SK-N-SH treated with all-trans-retinoic acid at 6 μM for 48 hours (cell line): ENCODE results near the gene SDHB.

Experiments used
- ARNTL ChIP-seq: fragments of 450-650 bp; formaldehyde crosslinking; IDR thresholded peaks from 2 replicates; pipeline ENCODE4 v1.5.0; 2020; ENCODE audit warnings: low read depth, mild to moderate bottlenecking, moderate library complexity, borderline replicate concordance
- CREB5 ChIP-seq: fragments of 250-450 bp; sonication (Bioruptor Pico); IDR thresholded peaks from 2 replicates; pipeline ENCODE4 v1.5.1; 2020; ENCODE audit warnings: low read depth, mild to moderate bottlenecking, moderate library complexity
- ISL1 ChIP-seq: fragments of 250-450 bp; sonication (Bioruptor Pico); IDR thresholded peaks from 2 replicates; pipeline ENCODE4 v2.1.2; 2022; ENCODE audit warnings: mild to moderate bottlenecking, moderate library complexity
- OSR1 ChIP-seq: fragments of 250-450 bp; sonication (Bioruptor Pico); IDR thresholded peaks from 2 replicates; pipeline ENCODE4 v1.8.0; 2022; ENCODE audit warnings: moderate library complexity, mild to moderate bottlenecking, inconsistent platforms
- PPARA ChIP-seq: fragments of 250-450 bp; sonication (Bioruptor Pico); IDR thresholded peaks from 2 replicates; pipeline ENCODE4 v1.5.0; 2020; ENCODE audit warnings: mild to moderate bottlenecking, borderline replicate concordance
- SNAI2 ChIP-seq: fragments of 250-450 bp; sonication (Bioruptor Pico); IDR thresholded peaks from 2 replicates; pipeline ENCODE4 v1.5.0; 2020; ENCODE audit warnings: mild to moderate bottlenecking, moderate library complexity
- TCF4 ChIP-seq: fragments of 250-450 bp; sonication (Bioruptor Pico); IDR thresholded peaks from 2 replicates; pipeline ENCODE4 v1.8.0; 2021; ENCODE audit warnings: mild to moderate bottlenecking, moderate library complexity, borderline replicate concordance
- TOX ChIP-seq: fragments of 250-450 bp; sonication (Bioruptor Pico); IDR thresholded peaks from 2 replicates; pipeline ENCODE4 v1.8.0; 2021; ENCODE audit warnings: mild to moderate bottlenecking, moderate library complexity, borderline replicate concordance
- TSHZ2 ChIP-seq: fragments of 250-450 bp; sonication (Bioruptor Pico); IDR thresholded peaks from 2 replicates; pipeline ENCODE4 v1.5.0; 2020; ENCODE audit warnings: mild to moderate bottlenecking, moderate library complexity
- ZC3H10 ChIP-seq: fragments of 250-450 bp; sonication (Bioruptor Pico); IDR thresholded peaks from 2 replicates; pipeline ENCODE4 v1.5.1; 2021; ENCODE audit warnings: mild to moderate bottlenecking, moderate library complexity
- ZFP30 ChIP-seq: fragments of 450-650 bp; formaldehyde crosslinking; IDR thresholded peaks from 2 replicates; pipeline ENCODE4 v1.5.0; 2022; ENCODE audit warnings: mild to moderate bottlenecking, moderate library complexity
- ZNF565 ChIP-seq: fragments of 450-650 bp; formaldehyde crosslinking; conservative IDR thresholded peaks from 2 replicates; pipeline ENCODE4 v1.5.0; 2020; ENCODE audit warnings: low read depth, mild to moderate bottlenecking, moderate library complexity
- TF ChIP-seq, protein P1 (sequence below): fragments of 250-450 bp; sonication (Bioruptor Pico); IDR thresholded peaks from 2 replicates; pipeline ENCODE4 v1.8.0; 2020; ENCODE audit warnings: mild to moderate bottlenecking, moderate library complexity, borderline replicate concordance
- TF ChIP-seq, protein P2 (sequence below): fragments of 250-450 bp; sonication (Bioruptor Pico); IDR thresholded peaks from 2 replicates; pipeline ENCODE4 v1.5.1; 2021; ENCODE audit warnings: mild to moderate bottlenecking, moderate library complexity

- TF ChIP-seq, protein P1, sequence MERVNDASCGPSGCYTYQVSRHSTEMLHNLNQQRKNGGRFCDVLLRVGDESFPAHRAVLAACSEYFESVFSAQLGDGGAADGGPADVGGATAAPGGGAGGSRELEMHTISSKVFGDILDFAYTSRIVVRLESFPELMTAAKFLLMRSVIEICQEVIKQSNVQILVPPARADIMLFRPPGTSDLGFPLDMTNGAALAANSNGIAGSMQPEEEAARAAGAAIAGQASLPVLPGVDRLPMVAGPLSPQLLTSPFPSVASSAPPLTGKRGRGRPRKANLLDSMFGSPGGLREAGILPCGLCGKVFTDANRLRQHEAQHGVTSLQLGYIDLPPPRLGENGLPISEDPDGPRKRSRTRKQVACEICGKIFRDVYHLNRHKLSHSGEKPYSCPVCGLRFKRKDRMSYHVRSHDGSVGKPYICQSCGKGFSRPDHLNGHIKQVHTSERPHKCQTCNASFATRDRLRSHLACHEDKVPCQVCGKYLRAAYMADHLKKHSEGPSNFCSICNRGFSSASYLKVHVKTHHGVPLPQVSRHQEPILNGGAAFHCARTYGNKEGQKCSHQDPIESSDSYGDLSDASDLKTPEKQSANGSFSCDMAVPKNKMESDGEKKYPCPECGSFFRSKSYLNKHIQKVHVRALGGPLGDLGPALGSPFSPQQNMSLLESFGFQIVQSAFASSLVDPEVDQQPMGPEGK (CRISPR knock-in tag): no peak
- TF ChIP-seq SNAI2 (CRISPR knock-in tag) (no peak), ZFP30 (CRISPR knock-in tag) (no peak), TOX (CRISPR knock-in tag) (no peak), ZC3H10 (CRISPR knock-in tag) (no peak), ZNF565 (no peak), CREB5 (CRISPR knock-in tag) (no peak), ISL1 (CRISPR knock-in tag) (no peak), ARNTL (no peak), PPARA (CRISPR knock-in tag) (no peak), OSR1 (CRISPR knock-in tag) (no peak), TSHZ2 (CRISPR knock-in tag) (no peak), TCF4 (CRISPR knock-in tag) (no peak)
- TF ChIP-seq, protein P2, sequence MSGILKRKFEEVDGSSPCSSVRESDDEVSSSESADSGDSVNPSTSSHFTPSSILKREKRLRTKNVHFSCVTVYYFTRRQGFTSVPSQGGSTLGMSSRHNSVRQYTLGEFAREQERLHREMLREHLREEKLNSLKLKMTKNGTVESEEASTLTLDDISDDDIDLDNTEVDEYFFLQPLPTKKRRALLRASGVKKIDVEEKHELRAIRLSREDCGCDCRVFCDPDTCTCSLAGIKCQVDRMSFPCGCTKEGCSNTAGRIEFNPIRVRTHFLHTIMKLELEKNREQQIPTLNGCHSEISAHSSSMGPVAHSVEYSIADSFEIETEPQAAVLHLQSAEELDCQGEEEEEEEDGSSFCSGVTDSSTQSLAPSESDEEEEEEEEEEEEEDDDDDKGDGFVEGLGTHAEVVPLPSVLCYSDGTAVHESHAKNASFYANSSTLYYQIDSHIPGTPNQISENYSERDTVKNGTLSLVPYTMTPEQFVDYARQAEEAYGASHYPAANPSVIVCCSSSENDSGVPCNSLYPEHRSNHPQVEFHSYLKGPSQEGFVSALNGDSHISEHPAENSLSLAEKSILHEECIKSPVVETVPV: no peak
These were observed 42.8 kb upstream of the SDHB start for GRCh38 chr1:17096584-17096983.
